Keratinocyte (primary cell): Measurements from ENCODE around the gene GSK3A. TPM values are rescaled to one million over a fixed set of nuclear protein-coding genes. Genes with fewer than 3 reads are reported as not detected.

Experiments
- DNase-seq: peaks from one replicate; pipeline ENCODE4 v3.0.0-alpha.2; 2011; ENCODE audit warnings: low read depth, missing footprints, low spot score
- FAIRE-seq: peaks from 2 replicates; lab custom pipeline; 2011; peaks lifted over from hg19 to GRCh38; lab: Jason Lieb, UNC
- H2AFZ ChIP-seq: 2 replicates; pipeline ENCODE4 v1.6.0; 2012; ENCODE audit warnings: low read length, control low read depth, inconsistent platforms; ENCODE audit not compliant: control insufficient read depth
- H3K27ac ChIP-seq: 2 replicates; pipeline ENCODE4 v1.5.1; 2011; ENCODE audit warnings: low read length; ENCODE audit not compliant: control insufficient read depth, insufficient read depth
- H3K27me3 ChIP-seq: 3 replicates; pipeline ENCODE4 v1.6.0; 2011; ENCODE audit warnings: low read length; ENCODE audit not compliant: control insufficient read depth, insufficient read depth; ENCODE audit errors: extremely low read depth
- H3K36me3 ChIP-seq, 2 experiments: 2 replicates in 1 of 2; 3 replicates in 1 of 2; pipeline ENCODE4 v1.5.1; 2011; ENCODE audit warnings: low read length in 2 of 2, mild to moderate bottlenecking in 1 of 2; ENCODE audit not compliant: control insufficient read depth in 2 of 2, insufficient read depth in 2 of 2; ENCODE audit errors: extremely low read depth in 1 of 2
- H3K4me1 ChIP-seq: 3 replicates; pipeline ENCODE4 v1.5.1; 2011; ENCODE audit warnings: low read length; ENCODE audit not compliant: control insufficient read depth, insufficient read depth; ENCODE audit errors: extremely low read depth
- H3K4me2 ChIP-seq: 3 replicates; pipeline ENCODE4 v1.6.0; 2011; ENCODE audit warnings: low read depth, low read length; ENCODE audit not compliant: control insufficient read depth, insufficient read depth; ENCODE audit errors: extremely low read depth
- H3K4me3 ChIP-seq, 3 experiments: fragments of 200-600 bp in 1 of 3; sonication (generic) in 1 of 3; 2 replicates in 2 of 3; 3 replicates in 1 of 3; pipeline ENCODE4 v1.5.1; 2011 to 2016; ENCODE audit warnings: low read length in 3 of 3, mild to moderate bottlenecking in 3 of 3, control low read depth in 2 of 3, inconsistent platforms in 1 of 3, low read depth in 1 of 3, mixed read lengths in 1 of 3, mixed run types in 1 of 3, moderate library complexity in 1 of 3; ENCODE audit not compliant: control insufficient read depth in 2 of 3, insufficient read depth in 2 of 3; ENCODE audit errors: extremely low read depth in 1 of 3
- H3K79me2 ChIP-seq: 2 replicates; pipeline ENCODE4 v1.6.0; 2012; ENCODE audit warnings: low read length; ENCODE audit not compliant: control insufficient read depth, insufficient read depth
- H3K9ac ChIP-seq: 3 replicates; pipeline ENCODE4 v1.6.0; 2011; ENCODE audit warnings: low read length; ENCODE audit not compliant: control insufficient read depth, insufficient read depth; ENCODE audit errors: extremely low read depth
- H3K9me1 ChIP-seq: 3 replicates; pipeline ENCODE4 v1.6.0; 2011; ENCODE audit warnings: low read length; ENCODE audit not compliant: control insufficient read depth, insufficient read depth; ENCODE audit errors: extremely low read depth
- H3K9me3 ChIP-seq: 2 replicates; pipeline ENCODE4 v1.5.1; 2012; ENCODE audit warnings: low read depth, low read length; ENCODE audit not compliant: control insufficient read depth
- H4K20me1 ChIP-seq: 3 replicates; pipeline ENCODE4 v1.6.0; 2011; ENCODE audit warnings: low read length; ENCODE audit not compliant: control insufficient read depth, insufficient read depth; ENCODE audit errors: extremely low read depth
- CTCF ChIP-seq, 3 experiments: IDR thresholded peaks in 1 of 3; conservative IDR thresholded peaks in 1 of 3; optimal IDR thresholded peaks in 1 of 3; 2 replicates in 2 of 3; 3 replicates in 1 of 3; pipeline versions ENCODE3 to v1.5.1; 2011; ENCODE audit warnings: low read length in 3 of 3, mild to moderate bottlenecking in 3 of 3, moderate library complexity in 2 of 3, control low read depth in 1 of 3, inconsistent platforms in 1 of 3; ENCODE audit not compliant: insufficient read depth in 2 of 3; ENCODE audit errors: extremely low read depth in 1 of 3
- EZH2 ChIP-seq: IDR thresholded peaks from one replicate; pipeline ENCODE4 v1.6.1; 2012; ENCODE audit warnings: inconsistent platforms, mild to moderate bottlenecking, low read length, moderate library complexity
- dilution Hi-C: fragments of 300-500 bp; cut with MboI; formaldehyde crosslinking; loops from one replicate; pipeline ENCODE4 v1.7.0; 2020; ENCODE audit warnings: low sequenced_read_pairs; ENCODE audit not compliant: extremely low pct_ligation_motif_present
- polyA plus RNA-seq, 5 experiments: library from polyadenylated mRNA; depleted of rRNA in 3 of 5; stranded (reverse) in 3 of 5; stranded (forward) in 1 of 5; unstranded in 1 of 5; fragments of >200 nt; gene quantifications; 1 replicate in 1 of 5; 2 replicates in 3 of 5; 3 replicates in 1 of 5; pipeline versions ENCODE4 v1.2.1 to v1.2.3, GENCODE V29; 2011 to 2012; ENCODE audit warnings: missing spikeins in 2 of 5, low read depth in 1 of 5, low replicate concordance in 1 of 5

The GSK3A gene
- polyA plus RNA-seq, 1 donor (not counting 4 experiments of a cell fraction or from before 2014, with no cell fraction given): 36.9 TPM

GRCh38 chr19:42239544-42240220 lies 2.7 kb downstream of the GSK3A start:
- H3K4me1 ChIP-seq: peaks cover 9% of the 10 kb centered on the region
- peaks cover 3% of the 10 kb centered on the region for H3K9me1 ChIP-seq
- H2AFZ ChIP-seq: no peak overlapping the region
- no peak overlapping the region for H3K27ac ChIP-seq
- peaks cover 39% of the 10 kb centered on the region for H3K79me2 ChIP-seq
- H3K9ac ChIP-seq: no peak overlapping the region
- H3K4me3 ChIP-seq: no peak overlapping the region
- peaks cover 18 to 26% of the 10 kb centered on the region in 2 experiments for H3K36me3 ChIP-seq
- DNase-seq: no peak
- no peak overlapping the region for H3K4me2 ChIP-seq
- no peak for FAIRE-seq
- no peaks in the 10 kb centered on the region for H3K9me3 ChIP-seq
- dilution Hi-C loops: no loop called here
- TF ChIP-seq CTCF (optimal IDR thresholded peaks at IDR 0.05 in 1 of 3, IDR thresholded peaks at IDR 0.05 in 1 of 3, conservative IDR thresholded peaks at IDR 0.05 in 1 of 3; ENCODE audit: extremely low read depth in 1 of 3, insufficient read depth in 2 of 3, low read length in 3 of 3): no peak
- no peak for TF ChIP-seq EZH2
- no peaks in the 10 kb centered on the region for H3K27me3 ChIP-seq
- no peaks in the 10 kb centered on the region for H4K20me1 ChIP-seq

GRCh38 chr19:42235181-42235580 lies 7.2 kb downstream of the GSK3A start:
- H3K9ac ChIP-seq: no peak overlapping the region
- H3K27me3 ChIP-seq: no peaks in the 10 kb centered on the region
- H3K79me2 ChIP-seq: peaks cover 31% of the 10 kb centered on the region
- no peak for TF ChIP-seq CTCF (optimal IDR thresholded peaks at IDR 0.05 in 1 of 3, IDR thresholded peaks at IDR 0.05 in 1 of 3, conservative IDR thresholded peaks at IDR 0.05 in 1 of 3; ENCODE audit: extremely low read depth in 1 of 3, insufficient read depth in 2 of 3, low read length in 3 of 3)
- no peak for TF ChIP-seq EZH2
- no peaks in the 10 kb centered on the region for H3K9me3 ChIP-seq
- H4K20me1 ChIP-seq: no peaks in the 10 kb centered on the region
- H2AFZ ChIP-seq: no peak overlapping the region
- no peak overlapping the region for H3K27ac ChIP-seq
- no peaks in the 10 kb centered on the region for H3K4me1 ChIP-seq
- dilution Hi-C loops: no loop called here
- no peak overlapping the region for H3K4me3 ChIP-seq
- DNase-seq: no peak
- H3K4me2 ChIP-seq: no peak overlapping the region
- no peaks in the 10 kb centered on the region for H3K9me1 ChIP-seq
- peaks cover 45 to 54% of the 10 kb centered on the region in 2 experiments for H3K36me3 ChIP-seq
- no peak for FAIRE-seq
